AG04450 (cell line): ENCODE data around the gene XYLT1. TPM values are rescaled to one million over a fixed set of nuclear protein-coding genes. Genes with fewer than 3 reads are reported as not detected.
A peak's percentile ranks its signal among the peaks of the same experiment; 100 is the strongest.

Source experiments
- CTCF ChIA-PET: fragments of 300-600, 350-600 bp; formaldehyde crosslinking; extraction: SDS; loops from one replicate; lab custom pipeline; 2022; ENCODE audit warnings: antibody characterized with exemption, inconsistent platforms; lab: Charles Lee
- POLR2A ChIA-PET: fragments of 350-600 bp; formaldehyde crosslinking; extraction: SDS; loops from one replicate; lab custom pipeline; 2021; ENCODE audit warnings: antibody characterized with exemption, inconsistent platforms; lab: Yijun Ruan, JAX
- DNase-seq: peaks from one replicate; pipeline ENCODE4 v3.0.0-alpha.2; 2011; ENCODE audit warnings: low read depth, low spot score
- H3K27ac ChIP-seq: one replicate; pipeline ENCODE4 v1.5.1; 2012; ENCODE audit warnings: low read depth, low read length, control low read depth
- H3K27me3 ChIP-seq: one replicate; pipeline ENCODE4 v1.6.0; 2012; ENCODE audit warnings: low read length; ENCODE audit not compliant: control insufficient read depth, insufficient read depth
- H3K4me3 ChIP-seq: 2 replicates; pipeline ENCODE4 v1.5.1; 2011; ENCODE audit warnings: mild to moderate bottlenecking, low read depth, low read length, control low read depth
- H3K9me3 ChIP-seq: 2 replicates; pipeline ENCODE4 v1.5.1; 2012; ENCODE audit warnings: low read length; ENCODE audit not compliant: control insufficient read depth, insufficient read depth
- CTCF ChIP-seq: IDR thresholded peaks from 2 replicates; pipeline ENCODE4 v1.5.1; 2011; ENCODE audit warnings: low read depth, low read length, control low read depth, inconsistent platforms
- polyA plus RNA-seq: library from polyadenylated mRNA; depleted of rRNA; stranded (reverse); fragments of >200 nt; gene quantifications from 2 replicates; pipeline ENCODE4 v1.2.3, GENCODE V29; 2011

The XYLT1 gene
- polyA plus RNA-seq, 1 experiment, result 6.7 TPM

GRCh38 chr16:17380613-17381012 is 90.1 kb downstream of the XYLT1 start:
- POLR2A ChIA-PET, result no interaction called here
- Histone ChIP-seq H3K27me3 (no peaks in the 10 kb centered on the region), H3K27ac (no peak overlapping the region), H3K9me3 (no peaks in the 10 kb centered on the region), H3K4me3 (no peak overlapping the region)
- TF ChIP-seq CTCF, result no peak
- CTCF ChIA-PET, result interaction anchor here (0.5 to 0.7 kb wide), 2 partner anchors 11 to 379 kb away, joined by 3 to 5 read pairs; no protein-coding TSS in a partner anchor
- DNase-seq, result no peak

- no peak for TF ChIP-seq CTCF
- no peak for DNase-seq
- CTCF ChIA-PET, result interaction anchor here (1.9 kb wide), 1 partner anchor 13 kb away, joined by 5 read pairs; no protein-coding TSS in a partner anchor
- Histone ChIP-seq H3K27me3 (no peaks in the 10 kb centered on the region), H3K9me3 (no peaks in the 10 kb centered on the region), H3K27ac (peak overlapping the region; percentile 11), H3K4me3 (no peak overlapping the region)
- POLR2A ChIA-PET, result no interaction called here
These were observed 91.6 kb downstream of the XYLT1 start for GRCh38 chr16:17379121-17379571.

GRCh38 chr16:17377360-17378324 is 93.1 kb downstream of the XYLT1 start:
- no peak for TF ChIP-seq CTCF
- H3K27me3 ChIP-seq, result no peaks in the 10 kb centered on the region
- H3K9me3 ChIP-seq, result no peaks in the 10 kb centered on the region
- no peak overlapping the region for H3K4me3 ChIP-seq
- ChIA-PET CTCF (interaction anchor here (0.6 to 1.9 kb wide), 2 partner anchors 11 to 259 kb away, joined by 3 to 5 read pairs; no protein-coding TSS in a partner anchor), POLR2A (no interaction called here)
- H3K27ac ChIP-seq, result no peak overlapping the region
- no peak for DNase-seq

DNA sequence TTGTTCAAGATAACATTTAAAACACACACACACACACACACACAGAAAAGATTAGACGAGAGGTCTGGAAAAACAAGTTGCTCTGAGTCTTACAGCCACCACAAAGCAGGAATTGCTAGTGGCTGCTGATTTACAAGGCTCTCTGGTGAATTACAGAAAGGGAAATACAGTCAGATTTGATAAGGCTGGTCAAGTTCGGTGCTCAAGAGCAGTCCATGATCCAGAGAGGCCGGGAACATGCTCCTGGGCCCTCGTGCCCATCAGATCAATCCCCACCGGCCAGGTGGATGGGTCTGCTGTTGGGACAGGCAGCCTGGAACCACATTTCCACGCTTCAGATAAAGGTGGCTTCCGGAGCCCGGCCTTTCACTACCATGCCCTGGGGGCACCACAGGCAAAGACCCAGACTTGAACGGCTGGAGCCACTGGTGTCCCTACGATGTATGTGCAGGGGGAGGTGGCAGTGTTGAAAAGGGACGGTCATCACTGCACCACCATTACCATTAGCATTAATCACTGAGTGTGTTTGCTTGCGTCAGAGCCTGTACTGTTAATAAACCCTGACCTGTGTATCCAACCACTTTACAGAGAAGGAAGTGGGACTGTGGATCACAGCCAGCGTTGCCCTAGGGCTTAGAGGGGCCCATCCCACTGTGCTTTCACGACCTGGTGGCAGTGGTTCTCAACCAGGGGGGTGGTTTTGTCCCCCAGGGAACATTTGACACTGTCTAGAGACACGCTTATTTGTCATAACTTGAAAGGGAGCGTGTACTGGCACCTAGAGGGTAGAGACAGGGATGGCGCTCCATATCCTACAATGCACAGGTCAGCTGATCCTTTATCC is 95.1 kb downstream of the XYLT1 start:
- POLR2A ChIA-PET, result interaction anchor here (0.5 to 0.7 kb wide), 2 partner anchors 30 to 1428 kb away, joined by 3 to 5 read pairs; no protein-coding TSS in a partner anchor
- Histone ChIP-seq H3K4me3 (no peak overlapping the region), H3K9me3 (no peaks in the 10 kb centered on the region), H3K27me3 (no peaks in the 10 kb centered on the region), H3K27ac (no peak overlapping the region)
- CTCF ChIA-PET, result no interaction called here
- no peak for TF ChIP-seq CTCF
- DNase-seq, result no peak
